ENCODE data around the gene CKB.

Gene CKB

GRCh38 chr14:103537175-103537990, 14.8 kb upstream of the CKB start:
- no peak for DNase-seq (ENCODE audit: low read depth in 2 of 2)

GRCh38 chr14:103536693-103537092, 14.1 kb upstream of the CKB start:
- no peak for DNase-seq (ENCODE audit: low read depth in 2 of 2)

- no peak for DNase-seq (ENCODE audit: low read depth in 2 of 2)
Observed at GRCh38 chr14:103535891-103536565, 13.4 kb upstream of the CKB start.

GRCh38 chr14:103535081-103535890, 12.7 kb upstream of the CKB start:
- DNase-seq (ENCODE audit: low read depth in 2 of 2) = no peak

- no peak for DNase-seq (ENCODE audit: low read depth in 2 of 2)
Observed at GRCh38 chr14:103534576-103535061, 12.0 kb upstream of the CKB start.

- no peak for DNase-seq (ENCODE audit: low read depth in 2 of 2)
Observed at GRCh38 chr14:103533999-103534575, 11.5 kb upstream of the CKB start.

- DNase-seq (ENCODE audit: low read depth in 2 of 2) = no peak
Observed at GRCh38 chr14:103533137-103533998, 10.7 kb upstream of the CKB start.

- DNase-seq (ENCODE audit: low read depth in 2 of 2) = no peak
Observed at GRCh38 chr14:103532216-103533136, 9.8 kb upstream of the CKB start.

- no peak for DNase-seq (ENCODE audit: low read depth in 2 of 2)
Observed at GRCh38 chr14:103531421-103532215, 9.0 kb upstream of the CKB start.

GRCh38 chr14:103530831-103531230, 8.2 kb upstream of the CKB start:
- DNase-seq (ENCODE audit: low read depth in 2 of 2) = no peak

GRCh38 chr14:103530390-103530789, 7.8 kb upstream of the CKB start:
- DNase-seq (ENCODE audit: low read depth in 2 of 2) = no peak

GRCh38 chr14:103529383-103530365, 7.0 kb upstream of the CKB start:
- DNase-seq (ENCODE audit: low read depth in 2 of 2) = no peak

- DNase-seq (ENCODE audit: low read depth in 2 of 2) = peak; percentile 45 to 62
Observed at GRCh38 chr14:103528587-103529382, 6.2 kb upstream of the CKB start, which contains the start of gene TRMT61A. Gene TRMT61A, plus strand, starts transcription at chr14:103529196. Its CDS starts 783 bp downstream, at chr14:103529979.

- no peak for DNase-seq (ENCODE audit: low read depth in 2 of 2)
Observed at GRCh38 chr14:103528146-103528586, 5.5 kb upstream of the CKB start.

- no peak for DNase-seq (ENCODE audit: low read depth in 2 of 2)
Observed at GRCh38 chr14:103527408-103528145, 4.9 kb upstream of the CKB start.

- no peak for DNase-seq (ENCODE audit: low read depth in 2 of 2)
Observed at GRCh38 chr14:103526914-103527248, 4.3 kb upstream of the CKB start.
